IPS-20b (cell line): ENCODE results near the gene LDHAL6A.
A peak's percentile ranks its signal among the peaks of the same experiment; 100 is the strongest.

ENCODE experiments used
- H3K27ac ChIP-seq: one replicate; pipeline ENCODE4 v1.5.1; 2013; ENCODE audit warnings: low read length
- H3K27me3 ChIP-seq: 2 replicates; pipeline ENCODE4 v1.6.1; 2013; ENCODE audit warnings: mild to moderate bottlenecking, low read length, inconsistent platforms; ENCODE audit not compliant: insufficient read depth
- H3K36me3 ChIP-seq: 2 replicates; pipeline ENCODE4 v1.6.1; 2013; ENCODE audit warnings: low read depth, mild to moderate bottlenecking, inconsistent platforms, low read length, moderate library complexity; ENCODE audit not compliant: insufficient read depth
- H3K4me1 ChIP-seq: 2 replicates; pipeline ENCODE4 v1.6.1; 2013; ENCODE audit warnings: mild to moderate bottlenecking, control low read depth, inconsistent platforms, low read length, moderate library complexity; ENCODE audit not compliant: insufficient read depth
- H3K4me3 ChIP-seq: 2 replicates; pipeline ENCODE4 v1.5.1; 2013; ENCODE audit warnings: mild to moderate bottlenecking, low read length, inconsistent platforms
- H3K9ac ChIP-seq: 2 replicates; pipeline ENCODE4 v1.6.1; 2013; ENCODE audit warnings: low read depth, mild to moderate bottlenecking, inconsistent platforms, low read length, moderate library complexity
- H3K9me3 ChIP-seq: 2 replicates; pipeline ENCODE4 v1.6.1; 2013; ENCODE audit warnings: mild to moderate bottlenecking, low read depth, low read length, inconsistent platforms; ENCODE audit not compliant: insufficient read depth

Gene LDHAL6A

GRCh38 chr11:18491924-18492323 is 36.3 kb downstream of the LDHAL6A start:
- H3K27ac ChIP-seq: no peak overlapping the region
- no peak overlapping the region for H3K4me3 ChIP-seq
- no peaks in the 10 kb centered on the region for H3K4me1 ChIP-seq
- no peak overlapping the region for H3K9ac ChIP-seq
- peaks cover 68% of the 10 kb centered on the region for H3K36me3 ChIP-seq
- H3K27me3 ChIP-seq: no peaks in the 10 kb centered on the region
- no peaks in the 10 kb centered on the region for H3K9me3 ChIP-seq

DNA sequence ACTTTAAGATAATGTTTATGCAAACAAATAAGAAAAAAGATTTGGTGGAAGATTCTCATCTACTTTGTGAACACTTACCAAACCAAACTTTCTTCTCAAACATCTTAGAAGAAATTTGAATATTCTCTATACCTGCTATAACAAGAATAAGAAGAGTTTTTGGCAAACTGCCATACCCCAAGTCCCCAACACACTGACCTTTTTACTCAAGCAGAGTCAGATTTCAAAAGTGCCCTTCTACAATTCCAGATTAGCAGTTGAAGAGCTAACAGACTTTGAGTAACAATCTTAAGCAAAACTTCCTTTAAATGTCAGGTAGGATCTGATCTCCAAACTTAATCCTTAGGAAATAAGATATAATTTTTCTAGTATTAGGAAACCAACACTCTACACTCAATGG is 37.2 kb downstream of the LDHAL6A start:
- no peaks in the 10 kb centered on the region for H3K4me1 ChIP-seq
- no peak overlapping the region for H3K9ac ChIP-seq
- no peak overlapping the region for H3K27ac ChIP-seq
- no peak overlapping the region for H3K4me3 ChIP-seq
- no peaks in the 10 kb centered on the region for H3K9me3 ChIP-seq
- H3K27me3 ChIP-seq: no peaks in the 10 kb centered on the region
- H3K36me3 ChIP-seq: peaks cover 72% of the 10 kb centered on the region

DNA sequence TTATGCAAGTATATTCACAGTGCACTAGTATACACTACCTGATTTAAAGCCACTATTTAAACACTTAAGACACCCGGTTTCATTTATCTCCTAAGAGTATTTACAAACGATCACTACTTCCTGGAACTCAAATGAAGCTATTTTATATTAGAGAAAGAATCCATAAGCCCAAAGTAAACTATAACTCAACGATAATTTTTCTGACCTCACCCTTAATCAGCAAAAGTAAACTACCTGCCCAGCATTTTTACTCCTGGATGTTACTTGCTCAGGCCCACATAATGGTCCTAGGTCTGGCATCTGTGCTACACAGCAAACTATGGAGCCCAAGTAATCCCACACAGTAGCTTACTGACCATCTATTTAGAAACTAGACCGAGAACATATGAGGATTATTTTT is 37.7 kb downstream of the LDHAL6A start:
- Histone ChIP-seq H3K36me3 (peaks cover 75% of the 10 kb centered on the region), H3K27ac (no peak overlapping the region), H3K9me3 (no peaks in the 10 kb centered on the region), H3K4me1 (no peaks in the 10 kb centered on the region), H3K27me3 (no peaks in the 10 kb centered on the region), H3K4me3 (no peak overlapping the region), H3K9ac (no peak overlapping the region)

- no peaks in the 10 kb centered on the region for H3K9me3 ChIP-seq
- H3K4me1 ChIP-seq: no peaks in the 10 kb centered on the region
- no peak overlapping the region for H3K27ac ChIP-seq
- no peaks in the 10 kb centered on the region for H3K27me3 ChIP-seq
- peaks cover 79% of the 10 kb centered on the region for H3K36me3 ChIP-seq
- no peak overlapping the region for H3K4me3 ChIP-seq
- no peak overlapping the region for H3K9ac ChIP-seq
Observed at GRCh38 chr11:18495271-18495670, 39.6 kb downstream of the LDHAL6A start.

DNA sequence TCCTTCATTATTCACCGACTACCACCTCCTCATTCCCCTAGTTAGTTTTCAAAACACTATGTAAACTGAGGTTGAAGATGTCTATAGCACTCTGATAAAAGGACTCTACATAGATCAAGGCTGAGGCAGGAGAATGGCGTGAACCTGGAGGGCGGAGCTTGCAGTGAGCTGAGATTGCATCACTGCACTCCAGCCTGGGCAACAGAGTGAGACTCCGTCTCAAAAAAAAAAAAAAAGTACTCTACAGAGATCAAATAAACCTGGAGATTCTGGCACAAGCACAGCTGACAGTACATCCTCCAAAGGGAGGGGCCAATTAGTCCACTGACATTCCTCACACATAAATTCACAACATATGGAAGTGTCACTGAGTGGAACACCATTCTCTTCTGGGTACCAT is 40.0 kb downstream of the LDHAL6A start:
- H3K9me3 ChIP-seq: no peaks in the 10 kb centered on the region
- no peak overlapping the region for H3K27ac ChIP-seq
- peaks cover 79% of the 10 kb centered on the region for H3K36me3 ChIP-seq
- no peak overlapping the region for H3K9ac ChIP-seq
- H3K27me3 ChIP-seq: no peaks in the 10 kb centered on the region
- no peak overlapping the region for H3K4me3 ChIP-seq
- no peaks in the 10 kb centered on the region for H3K4me1 ChIP-seq

DNA sequence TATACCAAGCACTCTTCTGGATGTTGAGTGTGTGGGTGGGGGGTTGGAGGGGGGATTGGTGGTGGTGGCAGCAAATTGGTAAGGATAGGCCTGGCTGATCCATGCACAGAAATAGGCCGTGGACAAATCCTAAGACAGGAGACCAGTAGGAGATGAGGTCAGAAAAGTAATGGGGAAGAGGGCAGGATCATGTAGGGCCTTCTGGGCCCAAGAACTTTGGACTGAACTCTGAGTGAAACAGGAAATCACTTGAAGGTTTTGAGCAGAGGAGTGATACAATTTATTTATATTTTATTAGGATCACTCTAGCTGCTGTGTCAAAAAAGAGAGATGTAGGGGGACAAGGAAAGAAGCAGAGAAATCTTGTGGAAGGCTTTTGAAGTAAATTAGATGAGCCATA is 42.4 kb downstream of the LDHAL6A start:
- Histone ChIP-seq H3K36me3 (peaks cover 81% of the 10 kb centered on the region), H3K27me3 (no peaks in the 10 kb centered on the region), H3K4me3 (no peak overlapping the region), H3K9ac (no peak overlapping the region), H3K27ac (no peak overlapping the region), H3K9me3 (no peaks in the 10 kb centered on the region), H3K4me1 (no peaks in the 10 kb centered on the region)

DNA sequence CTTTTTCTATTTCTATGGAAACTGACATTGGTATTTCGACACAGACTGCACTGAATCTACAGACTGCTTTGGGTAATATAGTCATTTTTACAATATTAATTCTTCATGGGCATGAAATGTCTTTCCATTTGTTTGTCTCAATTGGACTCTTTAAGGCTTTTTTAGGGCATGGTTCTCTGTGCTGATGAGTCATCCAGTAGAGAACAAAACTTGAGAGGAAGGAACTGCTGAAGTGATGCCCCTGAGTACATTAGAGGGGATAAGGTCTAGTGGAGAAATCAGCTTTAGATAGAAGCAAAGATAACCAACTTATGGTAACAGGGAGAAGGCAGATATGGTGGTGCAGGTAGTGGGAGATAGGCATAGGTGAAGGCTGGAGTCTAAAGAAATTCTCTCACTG is 46.0 kb downstream of the LDHAL6A start:
- no peaks in the 10 kb centered on the region for H3K4me1 ChIP-seq
- H3K9me3 ChIP-seq: no peaks in the 10 kb centered on the region
- H3K27me3 ChIP-seq: no peaks in the 10 kb centered on the region
- peaks cover 80% of the 10 kb centered on the region for H3K36me3 ChIP-seq
- H3K4me3 ChIP-seq: no peak overlapping the region
- no peak overlapping the region for H3K9ac ChIP-seq
- H3K27ac ChIP-seq: no peak overlapping the region

DNA sequence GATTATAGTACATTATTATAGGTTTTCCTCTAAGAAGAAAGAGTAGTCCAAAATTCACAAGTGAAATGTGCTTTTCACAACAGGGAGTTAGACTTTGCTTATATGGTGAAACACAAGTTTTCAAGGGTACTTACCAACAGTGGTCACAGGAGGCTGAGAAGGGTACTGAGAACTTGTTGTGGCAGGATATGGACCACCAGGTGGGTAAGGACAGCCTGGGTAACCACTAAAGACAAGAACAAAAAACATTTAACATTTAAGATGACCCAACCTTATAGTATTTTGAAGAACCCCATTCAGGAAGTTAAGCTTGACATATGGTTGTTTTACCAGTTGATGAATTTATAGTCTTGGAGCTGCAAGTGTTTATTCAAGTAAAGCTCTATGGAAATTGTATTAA is 46.7 kb downstream of the LDHAL6A start:
- H3K4me1 ChIP-seq: no peaks in the 10 kb centered on the region
- H3K4me3 ChIP-seq: no peak overlapping the region
- H3K9me3 ChIP-seq: no peaks in the 10 kb centered on the region
- no peak overlapping the region for H3K9ac ChIP-seq
- H3K27ac ChIP-seq: no peak overlapping the region
- no peaks in the 10 kb centered on the region for H3K27me3 ChIP-seq
- H3K36me3 ChIP-seq: peaks cover 83% of the 10 kb centered on the region

GRCh38 chr11:18521122-18521521 is 65.5 kb downstream of the LDHAL6A start:
- H3K9me3 ChIP-seq: no peaks in the 10 kb centered on the region
- no peak overlapping the region for H3K9ac ChIP-seq
- peaks cover 21% of the 10 kb centered on the region for H3K36me3 ChIP-seq
- no peak overlapping the region for H3K27ac ChIP-seq
- H3K4me3 ChIP-seq: no peak overlapping the region
- no peaks in the 10 kb centered on the region for H3K27me3 ChIP-seq
- H3K4me1 ChIP-seq: no peaks in the 10 kb centered on the region

GRCh38 chr11:18522388-18522787 is 66.7 kb downstream of the LDHAL6A start:
- Histone ChIP-seq H3K27ac (no peak overlapping the region), H3K9ac (no peak overlapping the region), H3K36me3 (peaks cover 20% of the 10 kb centered on the region), H3K4me1 (no peaks in the 10 kb centered on the region), H3K4me3 (no peak overlapping the region), H3K9me3 (no peaks in the 10 kb centered on the region), H3K27me3 (no peaks in the 10 kb centered on the region)

DNA sequence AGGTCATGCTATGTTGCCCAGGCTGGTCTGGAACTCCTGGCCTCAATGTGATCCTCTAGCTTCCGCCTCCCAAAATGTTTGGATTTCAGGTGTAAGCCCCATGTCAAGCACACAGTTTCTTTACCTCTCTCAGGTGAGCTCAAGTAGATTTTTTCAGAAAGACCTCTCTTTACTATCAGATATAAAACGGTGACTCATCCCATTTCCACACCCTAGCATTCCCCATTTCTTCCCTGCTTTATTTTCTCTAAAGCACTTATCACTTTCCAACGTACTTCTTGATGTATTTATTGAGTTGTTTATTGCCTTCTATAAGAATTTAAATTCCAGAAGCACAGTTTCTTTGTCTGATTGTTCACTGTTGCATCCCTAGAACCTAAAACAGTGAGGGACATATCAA is 67.4 kb downstream of the LDHAL6A start:
- H3K36me3 ChIP-seq: 0 out of 2 replicates have a peak, but pooled peaks cover 13% of the 10 kb centered on the region
- H3K4me3 ChIP-seq: no peak overlapping the region
- no peaks in the 10 kb centered on the region for H3K9me3 ChIP-seq
- no peak overlapping the region for H3K27ac ChIP-seq
- no peaks in the 10 kb centered on the region for H3K4me1 ChIP-seq
- H3K27me3 ChIP-seq: no peaks in the 10 kb centered on the region
- no peak overlapping the region for H3K9ac ChIP-seq

DNA sequence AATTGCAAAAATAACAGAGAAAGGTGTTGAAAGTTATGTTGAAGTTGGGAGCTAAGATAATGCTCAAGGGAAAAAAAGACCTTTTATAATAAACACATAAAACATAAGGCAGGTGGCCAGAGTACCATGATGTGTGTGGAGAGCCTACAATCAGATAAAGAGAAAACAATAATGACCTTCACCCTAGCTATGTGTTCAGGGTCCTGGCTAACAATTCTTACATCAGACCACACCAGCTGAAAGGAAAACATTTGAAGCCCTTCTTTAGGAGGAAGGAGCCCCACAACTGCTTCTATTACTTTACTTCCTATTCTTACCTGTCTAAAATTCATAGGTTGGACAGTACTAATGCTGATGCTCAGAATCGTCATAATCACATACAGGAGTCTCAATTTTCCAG is 68.6 kb downstream of the LDHAL6A start:
- Histone ChIP-seq H3K27me3 (no peaks in the 10 kb centered on the region), H3K9ac (no peak overlapping the region), H3K27ac (no peak overlapping the region)

DNA sequence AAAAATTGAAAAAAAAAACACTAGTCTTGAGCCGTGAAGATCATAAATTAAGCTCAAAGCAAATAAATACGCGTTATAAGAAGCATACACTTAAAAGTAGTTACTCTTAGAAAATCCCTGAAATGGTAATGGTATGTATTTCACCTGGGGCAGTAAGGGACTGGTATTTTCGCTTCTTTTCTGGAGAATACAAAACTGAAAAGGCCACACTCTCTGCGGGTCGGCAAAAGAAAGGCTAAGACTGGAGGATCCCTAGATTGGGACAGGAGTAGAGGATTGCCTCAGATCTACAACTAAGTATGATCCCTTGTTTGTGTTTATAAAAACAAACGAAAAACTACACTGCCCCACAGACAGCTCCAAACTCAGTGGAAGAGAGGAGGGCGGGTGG is 70.5 kb downstream of the LDHAL6A start:
- Histone ChIP-seq H3K36me3 (0 out of 2 replicates have a peak, but pooled peaks cover 8% of the 10 kb centered on the region), H3K27me3 (no peaks in the 10 kb centered on the region), H3K9ac (peak overlapping the region; percentile 97), H3K9me3 (no peaks in the 10 kb centered on the region), H3K27ac (peak overlapping the region; percentile 35), H3K4me1 (no peaks in the 10 kb centered on the region), H3K4me3 (peak overlapping the region; percentile 95)

More for the DNA sequence above, 68.6 kb downstream of the LDHAL6A start:
- H3K9me3 ChIP-seq: no peaks in the 10 kb centered on the region
- no peaks in the 10 kb centered on the region for H3K4me1 ChIP-seq
- 0 out of 2 replicates have a peak, but pooled peaks cover 8% of the 10 kb centered on the region for H3K36me3 ChIP-seq
- H3K4me3 ChIP-seq: no peak overlapping the region
